ENCODE data around the gene DNAH10. TPM values are rescaled to one million over a fixed set of nuclear protein-coding genes. Genes with fewer than 3 reads are reported as not detected.

DNAH10 gene
- polyA plus RNA-seq, 2 donors: 0.01 TPM; not detected in 1

GRCh38 chr12:123854918-123855317, 92.8 kb downstream of the DNAH10 start:
- Histone ChIP-seq H3K4me3 (ENCODE audit: low read depth in 1 of 2, low read length in 2 of 2) (no peak overlapping the region), H3K27me3 (ENCODE audit: control insufficient read depth in 1 of 2, insufficient read depth in 2 of 2, low read length in 2 of 2) (no peaks in the 10 kb centered on the region), H3K36me3 (ENCODE audit: control insufficient read depth in 2 of 2, insufficient read depth in 2 of 2, low read length in 1 of 2) (no peaks in the 10 kb centered on the region), H3K9me3 (ENCODE audit: control insufficient read depth in 2 of 2, insufficient read depth in 1 of 2, low read depth in 1 of 2, low read length in 1 of 2) (no peaks in the 10 kb centered on the region), H3K4me1 (ENCODE audit: control insufficient read depth in 2 of 2, insufficient read depth in 2 of 2, low read length in 1 of 2) (no peaks in the 10 kb centered on the region), H3K27ac (ENCODE audit: low read depth in 2 of 2, low read length in 1 of 2) (no peak overlapping the region)
- WGBS, 2 donors: 46 to 51% methylated on average over 6 of the region's 6 CpGs

- no peak overlapping the region for H3K4me3 ChIP-seq (ENCODE audit: low read depth in 1 of 2, low read length in 2 of 2)
- no peak overlapping the region for H3K27ac ChIP-seq (ENCODE audit: low read depth in 2 of 2, low read length in 1 of 2)
- no peaks in the 10 kb centered on the region for H3K4me1 ChIP-seq (ENCODE audit: control insufficient read depth in 2 of 2, insufficient read depth in 2 of 2, low read length in 1 of 2)
- no peaks in the 10 kb centered on the region for H3K27me3 ChIP-seq (ENCODE audit: control insufficient read depth in 1 of 2, insufficient read depth in 2 of 2, low read length in 2 of 2)
- H3K36me3 ChIP-seq (ENCODE audit: control insufficient read depth in 2 of 2, insufficient read depth in 2 of 2, low read length in 1 of 2): no peaks in the 10 kb centered on the region
- H3K9me3 ChIP-seq (ENCODE audit: control insufficient read depth in 2 of 2, insufficient read depth in 1 of 2, low read depth in 1 of 2, low read length in 1 of 2): no peaks in the 10 kb centered on the region
- 77 to 86% methylated on average over 1 of the region's 1 CpG for WGBS, 2 donors
Measured at GRCh38 chr12:123856681-123857080, 94.6 kb downstream of the DNAH10 start.

DNA sequence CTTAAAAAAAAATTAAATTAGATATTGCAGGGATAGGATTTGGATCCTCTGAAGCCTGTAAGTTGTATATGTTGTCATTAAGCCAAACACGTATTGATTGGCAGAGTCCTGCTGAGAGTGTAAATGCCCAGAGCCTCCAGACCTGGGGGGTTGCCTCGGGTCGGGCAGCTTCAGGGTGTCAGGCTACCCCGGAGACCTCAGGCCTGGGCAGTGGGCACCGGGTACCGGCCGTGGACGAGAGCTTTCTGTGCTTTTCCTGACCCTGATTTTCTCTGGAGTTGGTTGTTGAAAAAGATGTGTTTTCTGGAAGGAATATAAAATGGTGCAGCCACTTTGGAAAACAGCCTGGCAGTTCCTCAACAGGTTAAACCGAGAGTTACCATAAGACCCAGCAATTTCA, 96.1 kb downstream of the DNAH10 start:
- H3K36me3 ChIP-seq (ENCODE audit: control insufficient read depth in 2 of 2, insufficient read depth in 2 of 2, low read length in 1 of 2): no peaks in the 10 kb centered on the region
- H3K4me3 ChIP-seq (ENCODE audit: low read depth in 1 of 2, low read length in 2 of 2): no peak overlapping the region
- WGBS, 2 donors: 74 to 77% methylated on average over 9 of the region's 9 CpGs
- H3K27ac ChIP-seq (ENCODE audit: low read depth in 2 of 2, low read length in 1 of 2): no peak overlapping the region
- H3K27me3 ChIP-seq (ENCODE audit: control insufficient read depth in 1 of 2, insufficient read depth in 2 of 2, low read length in 2 of 2): no peaks in the 10 kb centered on the region
- no peaks in the 10 kb centered on the region for H3K9me3 ChIP-seq (ENCODE audit: control insufficient read depth in 2 of 2, insufficient read depth in 1 of 2, low read depth in 1 of 2, low read length in 1 of 2)
- no peaks in the 10 kb centered on the region for H3K4me1 ChIP-seq (ENCODE audit: control insufficient read depth in 2 of 2, insufficient read depth in 2 of 2, low read length in 1 of 2)

DNA sequence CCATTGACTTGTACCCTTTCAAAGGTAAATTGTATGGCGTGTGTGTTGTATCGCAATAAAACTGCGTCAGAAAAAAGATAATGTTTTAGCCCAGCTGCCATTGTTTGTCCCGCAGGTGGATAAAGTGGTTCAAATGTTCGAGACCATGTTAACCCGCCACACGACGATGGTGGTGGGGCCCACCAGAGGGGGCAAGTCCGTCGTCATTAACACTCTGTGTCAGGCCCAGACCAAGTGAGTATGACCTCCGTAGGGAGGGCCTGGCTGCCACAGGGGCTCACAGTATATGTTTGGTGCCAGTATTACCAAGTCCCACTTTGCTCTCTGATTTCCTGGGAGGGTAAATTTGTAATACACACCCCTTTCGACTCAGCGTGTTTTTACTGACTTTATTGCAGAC, 96.9 kb downstream of the DNAH10 start:
- 79 to 81% methylated on average over 13 of the region's 13 CpGs for whole genome bisulfite sequencing, 2 donors
- Histone ChIP-seq H3K9me3 (ENCODE audit: control insufficient read depth in 2 of 2, insufficient read depth in 1 of 2, low read depth in 1 of 2, low read length in 1 of 2) (no peaks in the 10 kb centered on the region), H3K27ac (ENCODE audit: low read depth in 2 of 2, low read length in 1 of 2) (no peak overlapping the region), H3K4me1 (ENCODE audit: control insufficient read depth in 2 of 2, insufficient read depth in 2 of 2, low read length in 1 of 2) (no peaks in the 10 kb centered on the region), H3K27me3 (ENCODE audit: control insufficient read depth in 1 of 2, insufficient read depth in 2 of 2, low read length in 2 of 2) (no peaks in the 10 kb centered on the region), H3K4me3 (ENCODE audit: low read depth in 1 of 2, low read length in 2 of 2) (no peak overlapping the region), H3K36me3 (ENCODE audit: control insufficient read depth in 2 of 2, insufficient read depth in 2 of 2, low read length in 1 of 2) (no peaks in the 10 kb centered on the region)

DNA sequence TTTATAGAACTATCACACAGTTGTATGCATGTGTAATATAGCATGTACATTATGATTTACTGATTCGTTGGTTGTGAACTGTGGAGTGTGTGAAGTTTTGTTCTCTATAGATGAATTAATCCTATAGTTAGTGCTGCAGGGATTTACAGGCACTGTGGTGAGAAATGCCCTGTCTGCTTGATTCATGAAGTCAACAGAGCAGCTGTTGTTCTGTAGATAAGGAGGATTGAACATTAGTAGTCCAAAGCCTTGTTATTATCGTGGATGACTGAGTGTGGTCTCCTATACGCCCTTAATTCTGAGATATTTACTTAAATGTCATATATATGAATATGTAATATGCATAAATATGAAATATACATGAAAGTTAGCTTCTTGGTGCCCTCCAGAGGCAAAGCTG, 98.3 kb downstream of the DNAH10 start:
- WGBS, 2 donors: 25 to 28% methylated on average over 3 of the region's 3 CpGs
- Histone ChIP-seq H3K9me3 (ENCODE audit: control insufficient read depth in 2 of 2, insufficient read depth in 1 of 2, low read depth in 1 of 2, low read length in 1 of 2) (no peaks in the 10 kb centered on the region), H3K4me1 (ENCODE audit: control insufficient read depth in 2 of 2, insufficient read depth in 2 of 2, low read length in 1 of 2) (no peaks in the 10 kb centered on the region), H3K4me3 (ENCODE audit: low read depth in 1 of 2, low read length in 2 of 2) (no peak overlapping the region), H3K27me3 (ENCODE audit: control insufficient read depth in 1 of 2, insufficient read depth in 2 of 2, low read length in 2 of 2) (no peaks in the 10 kb centered on the region), H3K36me3 (ENCODE audit: control insufficient read depth in 2 of 2, insufficient read depth in 2 of 2, low read length in 1 of 2) (no peaks in the 10 kb centered on the region), H3K27ac (ENCODE audit: low read depth in 2 of 2, low read length in 1 of 2) (no peak overlapping the region)

GRCh38 chr12:123861392-123861791, 99.3 kb downstream of the DNAH10 start:
- H3K27me3 ChIP-seq (ENCODE audit: control insufficient read depth in 1 of 2, insufficient read depth in 2 of 2, low read length in 2 of 2): no peaks in the 10 kb centered on the region
- 82 to 84% methylated on average over 4 of the region's 4 CpGs for WGBS, 2 donors
- no peaks in the 10 kb centered on the region for H3K4me1 ChIP-seq (ENCODE audit: control insufficient read depth in 2 of 2, insufficient read depth in 2 of 2, low read length in 1 of 2)
- no peak overlapping the region for H3K27ac ChIP-seq (ENCODE audit: low read depth in 2 of 2, low read length in 1 of 2)
- H3K4me3 ChIP-seq (ENCODE audit: low read depth in 1 of 2, low read length in 2 of 2): no peak overlapping the region
- no peaks in the 10 kb centered on the region for H3K9me3 ChIP-seq (ENCODE audit: control insufficient read depth in 2 of 2, insufficient read depth in 1 of 2, low read depth in 1 of 2, low read length in 1 of 2)
- H3K36me3 ChIP-seq (ENCODE audit: control insufficient read depth in 2 of 2, insufficient read depth in 2 of 2, low read length in 1 of 2): no peaks in the 10 kb centered on the region

- Histone ChIP-seq H3K27ac (ENCODE audit: low read depth in 2 of 2, low read length in 1 of 2) (no peak overlapping the region), H3K4me3 (ENCODE audit: low read depth in 1 of 2, low read length in 2 of 2) (no peak overlapping the region), H3K4me1 (ENCODE audit: control insufficient read depth in 2 of 2, insufficient read depth in 2 of 2, low read length in 1 of 2) (no peaks in the 10 kb centered on the region), H3K27me3 (ENCODE audit: control insufficient read depth in 1 of 2, insufficient read depth in 2 of 2, low read length in 2 of 2) (no peaks in the 10 kb centered on the region), H3K36me3 (ENCODE audit: control insufficient read depth in 2 of 2, insufficient read depth in 2 of 2, low read length in 1 of 2) (no peaks in the 10 kb centered on the region), H3K9me3 (ENCODE audit: control insufficient read depth in 2 of 2, insufficient read depth in 1 of 2, low read depth in 1 of 2, low read length in 1 of 2) (peaks cover 0 to under 1% of the 10 kb centered on the region in 2 donors)
- WGBS, 2 donors: 30 to 50% methylated on average over 1 of the region's 1 CpG
Measured at GRCh38 chr12:123867141-123867540, 105.0 kb downstream of the DNAH10 start.

GRCh38 chr12:123868791-123869190, 106.7 kb downstream of the DNAH10 start:
- Histone ChIP-seq H3K27ac (ENCODE audit: low read depth in 2 of 2, low read length in 1 of 2) (no peak overlapping the region), H3K9me3 (ENCODE audit: control insufficient read depth in 2 of 2, insufficient read depth in 1 of 2, low read depth in 1 of 2, low read length in 1 of 2) (peaks cover 0 to 3% of the 10 kb centered on the region in 2 donors), H3K4me3 (ENCODE audit: low read depth in 1 of 2, low read length in 2 of 2) (no peak overlapping the region), H3K36me3 (ENCODE audit: control insufficient read depth in 2 of 2, insufficient read depth in 2 of 2, low read length in 1 of 2) (no peaks in the 10 kb centered on the region), H3K27me3 (ENCODE audit: control insufficient read depth in 1 of 2, insufficient read depth in 2 of 2, low read length in 2 of 2) (no peaks in the 10 kb centered on the region), H3K4me1 (ENCODE audit: control insufficient read depth in 2 of 2, insufficient read depth in 2 of 2, low read length in 1 of 2) (no peaks in the 10 kb centered on the region)
- WGBS, 2 donors: 86 to 89% methylated on average over 10 of the region's 10 CpGs

- H3K4me3 ChIP-seq (ENCODE audit: low read depth in 1 of 2, low read length in 2 of 2): no peak overlapping the region
- no peaks in the 10 kb centered on the region for H3K4me1 ChIP-seq (ENCODE audit: control insufficient read depth in 2 of 2, insufficient read depth in 2 of 2, low read length in 1 of 2)
- no peak overlapping the region for H3K27ac ChIP-seq (ENCODE audit: low read depth in 2 of 2, low read length in 1 of 2)
- H3K27me3 ChIP-seq (ENCODE audit: control insufficient read depth in 1 of 2, insufficient read depth in 2 of 2, low read length in 2 of 2): no peaks in the 10 kb centered on the region
- H3K9me3 ChIP-seq (ENCODE audit: control insufficient read depth in 2 of 2, insufficient read depth in 1 of 2, low read depth in 1 of 2, low read length in 1 of 2): peaks cover 0 to 3% of the 10 kb centered on the region in 2 donors
- WGBS, 2 donors: 72 to 74% methylated on average over 3 of the region's 3 CpGs
- H3K36me3 ChIP-seq (ENCODE audit: control insufficient read depth in 2 of 2, insufficient read depth in 2 of 2, low read length in 1 of 2): no peaks in the 10 kb centered on the region
Measured at GRCh38 chr12:123873793-123874192, 111.7 kb downstream of the DNAH10 start.

- WGBS, 2 donors: 77 to 79% methylated on average over 6 of the region's 6 CpGs
- Histone ChIP-seq H3K9me3 (ENCODE audit: control insufficient read depth in 2 of 2, insufficient read depth in 1 of 2, low read depth in 1 of 2, low read length in 1 of 2) (peaks cover 0 to 3% of the 10 kb centered on the region in 2 donors), H3K27ac (ENCODE audit: low read depth in 2 of 2, low read length in 1 of 2) (no peak overlapping the region), H3K4me1 (ENCODE audit: control insufficient read depth in 2 of 2, insufficient read depth in 2 of 2, low read length in 1 of 2) (no peaks in the 10 kb centered on the region), H3K4me3 (ENCODE audit: low read depth in 1 of 2, low read length in 2 of 2) (no peak overlapping the region), H3K27me3 (ENCODE audit: control insufficient read depth in 1 of 2, insufficient read depth in 2 of 2, low read length in 2 of 2) (no peaks in the 10 kb centered on the region), H3K36me3 (ENCODE audit: control insufficient read depth in 2 of 2, insufficient read depth in 2 of 2, low read length in 1 of 2) (no peaks in the 10 kb centered on the region)
Measured at GRCh38 chr12:123877968-123878367, 115.9 kb downstream of the DNAH10 start.

Measured in esophagus (tissue), 2 donors.